ENCODE results near the gene GOLGA6B. TPM values are rescaled to one million over a fixed set of nuclear protein-coding genes. Genes with fewer than 3 reads are reported as not detected.
"Not testable (repeated sequence)": the region's sequence is repeated elsewhere in the genome, so short reads cannot be mapped to it uniquely, and the experiment has no call there.

Gene GOLGA6B
- total RNA-seq, 1 donor from 2014 or later, result not detected

- DNase-seq (ENCODE audit: low spot score); intact Hi-C loops (cut with DNase I): not testable (repeated sequence)
Measured at GRCh38 chr15:72656014-72656413, 1.5 kb downstream of the GOLGA6B start.

- peak; percentile 64 for DNase-seq (ENCODE audit: low spot score)
Measured at GRCh38 chr15:72661081-72661480, 6.6 kb downstream of the GOLGA6B start.

GRCh38 chr15:72663931-72664330 lies 9.4 kb downstream of the GOLGA6B start:
- DNase-seq (ENCODE audit: low spot score); intact Hi-C loops (cut with DNase I): not testable (repeated sequence)

More at GRCh38 chr15:72661081-72661480, 6.6 kb downstream of the GOLGA6B start:
- intact Hi-C loops (cut with DNase I), result not testable (repeated sequence)

DNA sequence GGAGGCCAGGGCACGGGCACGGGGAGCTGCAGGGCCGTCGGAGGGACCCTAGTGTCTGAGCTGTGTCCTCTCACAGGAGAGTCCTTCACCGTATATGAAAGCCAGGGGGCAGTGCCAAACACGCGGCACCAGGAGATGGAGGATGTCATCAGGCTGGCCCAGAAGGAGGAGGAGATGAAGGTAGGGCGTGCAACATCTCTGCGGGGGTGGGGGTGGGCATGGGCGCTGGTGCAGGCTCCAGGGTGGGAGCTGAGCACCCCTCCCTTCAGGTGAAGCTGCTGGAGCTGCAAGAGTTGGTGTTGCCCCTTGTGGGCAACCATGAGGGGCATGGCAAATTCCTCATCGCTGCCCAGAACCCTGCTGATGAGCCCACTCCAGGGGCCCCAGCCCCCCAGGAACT lies 11.2 kb downstream of the GOLGA6B start:
- intact Hi-C loops (cut with DNase I); DNase-seq (ENCODE audit: low spot score): not testable (repeated sequence)

- DNase-seq (ENCODE audit: low spot score); intact Hi-C loops (cut with DNase I): not testable (repeated sequence)
Measured at GRCh38 chr15:72669803-72670202, 15.3 kb downstream of the GOLGA6B start.

DNA sequence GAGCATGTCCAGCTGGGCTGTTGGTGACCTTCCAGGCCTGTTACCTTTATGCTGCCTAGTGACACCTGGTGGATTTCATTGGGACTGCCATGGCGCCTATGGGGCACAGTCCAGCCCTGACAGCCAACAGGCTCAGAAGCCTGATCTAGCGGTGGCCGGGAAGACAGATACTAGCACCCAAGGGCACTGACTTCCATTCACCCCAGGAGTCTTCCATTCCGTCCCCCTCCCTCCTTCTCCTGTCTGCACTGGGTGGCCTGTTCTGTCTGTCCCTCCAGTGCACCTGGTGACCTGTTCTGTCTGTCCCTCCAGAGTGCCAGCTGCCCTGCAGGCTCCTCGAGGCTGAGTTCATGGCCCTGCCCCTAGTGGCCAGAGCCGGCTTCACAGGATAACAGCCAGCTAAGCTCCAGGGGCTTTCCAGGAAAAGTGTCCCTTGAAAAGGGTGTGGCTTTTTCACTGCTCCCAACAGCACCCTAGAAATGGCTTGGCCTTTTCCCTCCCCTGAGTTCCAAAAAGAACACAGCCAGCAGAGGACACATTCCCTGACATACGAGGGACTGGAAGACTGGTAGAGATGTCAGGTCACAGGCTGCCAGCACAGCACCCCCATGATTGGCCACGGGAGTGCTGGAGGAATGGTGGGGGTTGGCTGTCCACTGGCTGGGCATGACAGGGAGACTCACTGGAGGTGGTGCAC lies 16.3 kb downstream of the GOLGA6B start:
- DNase-seq (ENCODE audit: low spot score), result peak; percentile 92
- intact Hi-C loops (cut with DNase I), result not testable (repeated sequence)

- DNase-seq (ENCODE audit: low spot score), result no peak
- intact Hi-C loops (cut with DNase I), result no loop called here
Measured at GRCh38 chr15:72671525-72671924, 17.0 kb downstream of the GOLGA6B start.

- DNase-seq (ENCODE audit: low spot score), result no peak
- intact Hi-C loops (cut with DNase I), result no loop called here
Measured at GRCh38 chr15:72676838-72677237, 22.3 kb downstream of the GOLGA6B start.

GRCh38 chr15:72680931-72681330 lies 26.4 kb downstream of the GOLGA6B start:
- intact Hi-C loops (cut with DNase I), result loop anchor here (10.0 kb wide), 1 partner anchor 206 kb away; the partner anchor contains the start of gene ARIH1
- DNase-seq (ENCODE audit: low spot score), result no peak

- intact Hi-C loops (cut with DNase I), result loop anchor here (10.0 kb wide), 1 partner anchor 208 kb away; the partner anchor contains the start of gene ARIH1
- no peak for DNase-seq (ENCODE audit: low spot score)
Measured at GRCh38 chr15:72682772-72683171, 28.3 kb downstream of the GOLGA6B start.

DNA sequence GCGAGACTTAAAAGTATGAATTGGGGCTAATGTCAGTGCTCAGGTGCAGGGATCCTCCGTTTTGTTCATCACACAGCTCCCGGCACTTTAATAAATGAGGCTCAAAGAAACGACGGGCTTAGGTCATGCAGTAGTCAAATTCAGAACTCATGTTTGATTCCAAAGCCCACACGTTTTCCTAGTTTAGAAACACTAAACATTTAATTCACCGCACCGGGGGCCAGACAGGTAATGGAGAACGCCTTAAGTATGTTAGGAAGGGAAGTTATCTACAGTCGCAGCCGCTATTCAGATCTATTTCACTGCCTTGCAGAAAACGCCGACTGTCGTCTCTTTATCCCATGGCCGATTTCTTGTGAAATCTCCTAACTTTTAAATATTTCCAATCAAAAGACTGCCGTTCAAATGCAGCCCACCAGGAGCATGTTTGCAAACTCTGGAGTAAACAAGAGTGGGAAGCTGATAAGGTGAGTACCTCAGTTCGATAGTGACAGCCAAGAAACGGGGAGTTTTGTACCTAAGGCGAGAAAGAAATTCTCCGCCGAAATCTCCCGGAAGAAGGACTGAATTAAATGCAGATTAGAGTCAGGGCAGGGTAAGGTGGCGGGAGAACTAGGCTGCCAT lies 30.9 kb downstream of the GOLGA6B start:
- no peak for DNase-seq (ENCODE audit: low spot score)
- intact Hi-C loops (cut with DNase I), result loop anchor here (10.0 kb wide), 1 partner anchor 211 kb away; the partner anchor contains the start of gene ARIH1

GRCh38 chr15:72685925-72686794 lies 31.7 kb downstream of the GOLGA6B start, which contains the start of the genes BBS4 and HIGD2B:
Gene BBS4 (plus strand): TSS chr15:72686207. CDS start chr15:72686228, 21 bp downstream.
Gene HIGD2B (minus strand): TSS chr15:72686182. CDS start chr15:72676374, 9,808 bp downstream.
- intact Hi-C loops (cut with DNase I), result loop anchor here (10.0 kb wide), 1 partner anchor 211 kb away; the partner anchor contains the start of gene ARIH1
- DNase-seq (ENCODE audit: low spot score), result peak; percentile 94

DNA sequence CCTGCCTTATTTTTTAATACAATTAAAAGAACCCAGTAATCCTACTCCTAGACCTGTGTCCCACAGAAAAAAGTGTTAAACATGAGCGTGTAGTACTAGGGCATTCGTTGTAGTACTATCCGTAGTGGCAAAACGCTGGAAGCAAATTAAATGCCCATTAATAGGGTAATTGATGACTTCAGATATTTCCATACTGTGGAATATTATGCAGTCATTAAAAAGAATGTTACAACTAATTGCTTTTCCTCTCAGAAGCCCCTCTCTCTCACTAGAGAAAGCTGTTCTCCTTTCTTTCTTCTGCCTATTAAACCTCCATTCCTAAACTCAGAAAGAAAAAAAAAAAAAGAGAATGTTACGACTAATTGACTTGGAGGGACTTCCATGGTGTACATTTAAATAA lies 34.2 kb downstream of the GOLGA6B start:
- intact Hi-C loops (cut with DNase I), result loop anchor here (10.0 kb wide), 1 partner anchor 214 kb away; the partner anchor contains the start of gene ARIH1
- DNase-seq (ENCODE audit: low spot score), result no peak

DNA sequence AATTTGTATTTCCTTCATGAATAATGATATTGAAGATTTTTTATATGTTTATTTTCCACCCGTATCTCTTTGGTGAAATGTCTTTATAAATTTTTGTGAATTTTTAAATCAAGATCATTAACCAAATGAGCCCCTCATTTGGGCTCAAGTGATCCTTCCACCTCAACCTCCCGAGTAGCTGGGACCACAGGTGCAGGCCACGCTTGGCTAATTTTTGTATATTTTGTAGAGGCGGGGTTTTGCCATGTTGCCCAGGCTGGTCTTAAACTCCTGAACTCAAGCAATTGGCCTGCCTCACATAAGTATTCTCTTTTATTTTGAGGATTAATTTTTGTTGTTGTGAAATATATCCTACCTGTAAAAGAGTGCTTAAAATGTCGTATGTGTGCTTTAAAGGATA lies 36.4 kb downstream of the GOLGA6B start:
- DNase-seq (ENCODE audit: low spot score), result no peak
- intact Hi-C loops (cut with DNase I), result no loop called here

DNA sequence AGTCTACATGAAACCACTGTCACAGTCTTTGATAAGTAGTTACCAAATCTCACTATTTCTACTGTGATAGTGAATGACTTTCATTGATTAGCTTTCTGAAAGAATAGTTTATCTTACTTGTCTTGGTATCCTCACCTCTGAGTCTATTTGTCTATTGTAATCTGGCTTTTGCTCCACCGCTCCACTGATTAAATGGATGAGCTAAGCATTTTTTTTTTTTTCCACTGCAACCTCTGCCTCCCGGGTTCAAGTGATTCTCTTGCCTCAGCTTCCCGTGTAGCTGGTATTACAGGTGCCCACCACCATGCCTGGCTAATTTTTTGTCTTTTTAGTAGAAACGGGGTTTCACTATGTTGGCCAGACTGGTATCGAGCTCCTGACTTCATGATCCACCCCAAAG lies 44.4 kb downstream of the GOLGA6B start:
- intact Hi-C loops (cut with DNase I), result no loop called here
- no peak for DNase-seq (ENCODE audit: low spot score)

- DNase-seq (ENCODE audit: low spot score), result no peak
- intact Hi-C loops (cut with DNase I), result no loop called here
Measured at GRCh38 chr15:72700076-72700475, 45.6 kb downstream of the GOLGA6B start.

DNA sequence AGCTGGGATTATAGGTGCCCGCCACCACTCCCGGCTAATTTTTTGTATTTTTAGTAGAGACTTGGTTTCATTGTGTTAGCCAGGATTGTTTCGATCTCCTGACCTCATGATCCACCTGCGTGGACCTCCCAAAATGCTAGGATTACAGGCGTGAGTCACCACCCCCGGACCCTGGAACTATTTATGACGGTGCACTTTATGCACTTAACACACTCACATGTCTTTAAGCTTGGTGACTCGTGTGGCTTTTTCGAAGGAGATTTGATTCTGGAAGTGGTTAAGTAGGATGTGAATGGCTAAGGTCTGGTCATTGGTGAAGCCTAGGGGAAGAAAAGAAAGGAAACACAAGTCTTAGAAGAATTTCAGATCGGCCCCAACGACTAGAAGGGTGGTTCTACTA lies 51.8 kb downstream of the GOLGA6B start:
- intact Hi-C loops (cut with DNase I), result no loop called here
- no peak for DNase-seq (ENCODE audit: low spot score)

DNA sequence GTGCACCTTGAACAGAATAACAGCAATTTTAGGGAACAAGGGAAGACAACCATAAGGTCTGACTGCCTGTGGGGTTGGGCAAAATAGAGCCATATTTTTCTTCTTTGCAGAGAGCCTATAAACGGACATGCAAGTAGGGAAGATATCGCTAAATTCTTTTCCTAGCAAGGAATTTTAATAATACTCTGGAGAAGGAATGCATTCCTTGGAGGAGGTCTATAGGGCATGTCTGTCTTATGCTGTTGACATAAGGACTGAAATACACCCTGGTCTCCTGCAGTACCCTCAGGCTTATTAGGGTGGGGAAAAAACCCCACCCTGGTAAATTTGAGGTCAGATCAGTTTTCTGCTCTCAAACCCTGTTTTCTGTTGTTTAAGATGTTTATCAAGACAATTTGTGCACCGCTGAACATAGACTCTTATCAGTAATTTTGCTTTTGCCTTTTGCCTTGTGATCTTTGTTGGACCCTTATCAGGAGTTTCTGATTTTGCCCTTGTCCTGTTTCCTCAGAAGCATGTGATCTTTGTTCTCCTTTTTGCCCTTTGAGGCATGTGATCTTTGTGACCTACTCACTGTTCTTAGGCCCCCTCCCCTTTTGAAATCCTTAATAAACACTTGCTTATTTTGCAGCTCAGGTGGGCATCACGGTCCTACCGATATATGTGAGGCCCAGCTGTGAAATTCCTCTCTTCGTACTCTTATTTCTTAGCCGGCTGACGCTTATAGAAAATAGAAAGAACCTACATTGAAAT lies 54.2 kb downstream of the GOLGA6B start:
- DNase-seq (ENCODE audit: low spot score); intact Hi-C loops (cut with DNase I): not testable (repeated sequence)
